AML-193 (cell line): ENCODE measurements around the gene STIM2.
A peak's percentile ranks its signal among the peaks of the same experiment; 100 is the strongest.
"Not testable (repeated sequence)": the region's sequence is repeated elsewhere in the genome, so short reads cannot be mapped to it uniquely, and the experiment has no call there.

Experiments used
- DNase-seq, 2 experiments: peaks; one replicate each; lab custom pipeline; 2025; lab: John Stamatoyannopoulos, UW

STIM2 gene

GRCh38 chr4:27001398-27002164 is 140.9 kb downstream of the STIM2 start:
- no peak for DNase-seq

GRCh38 chr4:27003642-27004113 is 143.0 kb downstream of the STIM2 start:
- DNase-seq: no peak

DNA sequence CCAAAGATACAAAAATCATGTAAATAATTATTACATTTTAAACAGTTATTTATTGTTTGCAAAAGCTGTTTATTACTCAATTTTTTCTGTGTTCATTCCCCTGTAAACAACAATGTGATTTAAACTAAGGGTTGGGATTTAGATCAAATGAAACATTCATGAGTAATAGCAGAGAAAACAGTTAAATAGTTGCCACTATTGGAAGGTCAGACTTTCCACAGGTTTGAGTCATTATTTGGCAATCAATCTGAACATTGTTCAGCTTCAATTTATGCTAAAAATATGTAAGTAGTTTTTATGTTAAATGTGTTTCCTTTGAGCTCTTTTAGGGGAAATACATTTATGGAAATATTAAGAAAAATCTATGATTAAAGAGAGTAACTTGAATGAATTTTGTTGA is 144.9 kb downstream of the STIM2 start:
- no peak for DNase-seq

DNA sequence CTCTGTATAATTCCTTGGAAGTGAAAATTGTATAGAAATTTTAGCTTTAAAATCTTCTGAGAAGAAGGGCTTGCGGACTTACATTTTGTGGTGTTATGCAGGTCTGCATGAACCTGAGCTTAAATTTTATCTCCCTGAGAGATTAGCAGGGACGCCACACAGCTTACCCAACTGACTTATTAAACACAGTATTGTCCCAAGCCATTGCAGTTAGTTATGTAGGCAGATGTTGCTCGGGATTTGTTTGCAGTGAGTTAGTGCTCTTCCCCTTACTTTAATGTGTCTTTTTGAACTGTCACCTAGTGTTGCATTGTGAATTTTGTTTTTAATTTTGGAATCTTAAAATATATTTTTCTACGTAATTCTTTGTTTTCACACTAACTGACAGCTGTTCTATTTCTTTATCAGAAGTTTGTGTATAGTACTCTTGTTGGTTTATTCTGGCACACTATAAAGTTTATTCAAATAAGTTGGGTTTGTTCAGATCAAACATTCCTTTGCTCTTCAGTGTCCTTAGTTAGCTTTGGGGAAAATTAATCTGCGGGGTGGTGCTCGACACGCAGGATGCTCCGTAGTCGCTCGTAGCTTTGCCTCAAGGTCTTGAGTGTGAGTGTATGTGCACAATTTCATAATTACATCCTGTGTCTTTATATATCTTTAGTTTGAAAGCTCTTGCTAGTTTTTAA is 145.4 kb downstream of the STIM2 start:
- no peak for DNase-seq

GRCh38 chr4:27006646-27007045 is 146.0 kb downstream of the STIM2 start:
- DNase-seq: no peak

GRCh38 chr4:27007507-27007906 is 146.9 kb downstream of the STIM2 start:
- DNase-seq: no peak

- no peak for DNase-seq
Observed at GRCh38 chr4:27008679-27009078, 148.0 kb downstream of the STIM2 start.

DNA sequence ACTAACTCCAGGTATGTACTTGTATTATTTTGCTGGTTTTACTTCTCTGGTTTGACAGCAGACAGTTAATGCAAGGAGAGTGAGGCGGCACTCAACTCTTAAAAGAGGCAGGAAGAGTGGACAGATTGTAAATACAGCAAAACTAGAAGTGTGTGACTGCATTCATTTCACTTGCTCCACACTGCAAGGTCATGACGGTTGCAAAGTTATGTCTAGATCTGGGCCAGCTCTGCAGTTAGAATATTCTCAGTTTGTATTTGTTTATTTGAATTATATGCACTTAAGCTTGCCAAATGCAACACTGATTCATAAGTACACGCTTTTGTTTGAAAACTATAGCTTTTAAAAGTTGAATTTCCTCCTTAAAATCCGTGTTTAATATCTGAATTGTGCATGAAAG is 148.9 kb downstream of the STIM2 start:
- DNase-seq: no peak

- peak; percentile 56 to 68 for DNase-seq
Observed at GRCh38 chr4:27010334-27010940, 149.8 kb downstream of the STIM2 start.

- DNase-seq: no peak
Observed at GRCh38 chr4:27011401-27011800, 150.8 kb downstream of the STIM2 start.

DNA sequence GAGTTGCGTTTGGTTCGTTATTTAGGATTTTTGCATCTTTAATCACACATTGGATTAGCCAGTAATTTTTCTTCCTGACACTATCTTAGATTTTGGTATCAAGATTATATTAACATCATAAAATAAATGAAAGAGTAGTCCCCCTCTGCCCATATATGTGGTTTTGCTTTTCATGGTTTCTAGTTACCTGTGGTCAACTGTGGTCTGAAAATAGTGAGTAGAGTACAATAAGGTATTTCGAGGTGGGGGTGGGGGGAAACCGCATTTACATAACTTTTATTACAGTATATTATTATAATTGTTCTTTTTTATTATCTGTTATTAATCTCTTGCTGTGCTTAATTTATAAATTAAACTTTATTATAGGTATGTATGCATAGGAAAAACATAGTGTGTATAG is 152.4 kb downstream of the STIM2 start:
- no peak for DNase-seq

DNA sequence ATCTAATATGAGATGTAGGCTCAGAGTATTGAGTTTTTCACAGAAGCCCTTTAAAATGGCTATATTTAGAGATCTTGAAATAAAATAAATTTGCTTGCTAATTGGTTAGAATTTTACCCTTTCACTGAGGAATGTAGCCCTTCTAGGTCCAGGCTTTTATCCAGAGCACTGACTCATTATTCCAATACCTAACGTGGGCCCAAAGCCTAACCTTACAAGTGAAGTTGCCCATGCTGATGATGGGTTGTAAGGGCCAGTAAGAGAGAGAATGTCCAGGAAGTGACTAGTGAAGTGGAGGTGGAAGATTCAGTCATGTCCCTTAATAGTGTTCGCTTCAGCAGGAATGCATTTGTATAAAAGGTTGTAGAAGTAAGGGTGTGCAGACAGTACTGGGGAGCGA is 155.9 kb downstream of the STIM2 start:
- DNase-seq: no peak

DNA sequence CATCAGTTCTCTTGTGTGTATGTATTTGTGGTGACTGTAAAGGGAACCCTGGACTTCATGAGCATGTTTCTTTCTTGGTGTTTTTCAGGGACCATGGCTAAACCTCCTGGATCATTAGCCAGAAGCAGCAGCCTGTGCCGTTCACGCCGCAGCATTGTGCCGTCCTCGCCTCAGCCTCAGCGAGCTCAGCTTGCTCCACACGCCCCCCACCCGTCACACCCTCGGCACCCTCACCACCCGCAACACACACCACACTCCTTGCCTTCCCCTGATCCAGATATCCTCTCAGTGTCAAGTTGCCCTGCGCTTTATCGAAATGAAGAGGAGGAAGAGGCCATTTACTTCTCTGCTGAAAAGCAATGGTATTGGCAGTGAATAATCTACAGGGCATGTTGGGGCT is 157.0 kb downstream of the STIM2 start:
- no peak for DNase-seq

DNA sequence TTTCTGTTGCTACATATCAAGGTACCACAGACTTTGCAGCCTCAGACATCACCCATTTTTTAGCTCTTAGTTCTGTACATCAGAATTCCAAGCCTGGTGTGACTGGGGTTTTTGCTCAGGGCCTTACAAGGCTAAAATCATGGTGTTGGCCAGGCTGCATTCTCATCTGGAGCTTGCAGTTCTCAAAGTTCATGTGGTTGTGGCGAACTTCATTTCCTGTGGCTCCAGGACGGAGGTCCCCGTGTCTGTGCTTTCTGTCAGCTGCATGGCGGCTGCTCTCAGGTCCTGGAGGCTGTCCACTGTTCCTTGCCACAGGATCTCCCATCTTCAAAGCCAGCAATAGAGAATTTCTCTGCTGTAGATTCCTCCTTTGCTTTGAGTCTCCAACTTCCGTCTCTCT is 157.4 kb downstream of the STIM2 start:
- no peak for DNase-seq

- no peak for DNase-seq
Observed at GRCh38 chr4:27018910-27019309, 158.3 kb downstream of the STIM2 start.

DNA sequence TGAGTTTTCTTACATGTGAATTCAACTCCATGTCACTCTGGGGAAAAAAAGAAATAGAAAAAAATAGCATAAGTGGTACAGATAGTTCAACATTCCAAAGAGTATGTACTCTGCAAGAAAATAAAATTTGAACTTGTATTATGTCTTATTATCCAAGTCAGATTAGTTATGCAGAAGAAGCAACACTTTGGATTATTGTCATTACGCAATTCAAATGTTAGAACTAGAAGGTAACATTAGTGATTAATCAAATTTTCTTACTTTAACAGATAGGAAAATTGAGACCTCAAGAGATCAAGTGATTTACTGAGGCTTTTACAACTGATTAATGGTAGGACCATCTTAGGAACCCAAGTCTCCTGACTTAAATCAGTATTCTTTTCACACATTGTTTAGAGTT is 159.1 kb downstream of the STIM2 start:
- DNase-seq: no peak

GRCh38 chr4:27020203-27020602 is 159.6 kb downstream of the STIM2 start:
- no peak for DNase-seq

- DNase-seq: no peak
Observed at GRCh38 chr4:27020603-27021002, 160.0 kb downstream of the STIM2 start.

GRCh38 chr4:27022963-27023362 is 162.3 kb downstream of the STIM2 start:
- no peak for DNase-seq

DNA sequence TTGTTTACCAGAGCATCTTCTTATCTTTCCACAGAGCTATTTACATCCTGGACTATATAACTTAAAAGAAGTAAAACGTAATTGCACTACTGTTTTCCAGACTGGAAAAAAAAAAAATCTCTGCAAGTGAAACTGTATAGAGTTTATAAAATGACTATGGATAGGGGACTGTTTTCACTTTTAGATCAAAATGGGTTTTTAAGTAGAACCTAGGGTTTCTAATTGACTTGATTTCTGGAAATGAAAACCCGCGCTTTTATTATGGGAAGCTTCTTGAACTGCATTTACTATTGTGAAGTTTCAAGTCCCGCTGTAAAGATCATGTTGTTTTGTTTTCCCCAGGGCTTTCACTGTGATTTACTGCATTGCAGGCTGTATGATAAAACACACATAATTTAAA is 162.7 kb downstream of the STIM2 start:
- no peak for DNase-seq

DNA sequence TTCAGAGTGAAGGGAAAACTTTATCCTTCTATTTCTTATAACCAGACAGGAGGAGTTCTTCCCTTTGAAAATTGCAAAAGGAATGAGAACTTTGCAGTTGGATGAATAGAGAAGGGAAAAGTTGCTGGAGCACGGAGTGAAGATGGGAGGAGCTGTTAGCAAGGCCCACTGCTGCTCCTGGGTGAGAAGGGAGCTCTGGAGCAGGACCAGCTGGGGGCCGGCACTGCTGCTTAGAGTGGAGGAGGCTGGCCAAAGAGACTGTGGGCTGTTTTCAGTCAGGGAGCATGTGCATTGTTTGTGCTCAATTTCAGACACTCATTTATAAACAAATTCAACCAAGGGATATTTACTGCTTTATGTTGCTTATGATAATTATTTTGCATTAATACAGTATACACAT is 164.2 kb downstream of the STIM2 start:
- no peak for DNase-seq

DNA sequence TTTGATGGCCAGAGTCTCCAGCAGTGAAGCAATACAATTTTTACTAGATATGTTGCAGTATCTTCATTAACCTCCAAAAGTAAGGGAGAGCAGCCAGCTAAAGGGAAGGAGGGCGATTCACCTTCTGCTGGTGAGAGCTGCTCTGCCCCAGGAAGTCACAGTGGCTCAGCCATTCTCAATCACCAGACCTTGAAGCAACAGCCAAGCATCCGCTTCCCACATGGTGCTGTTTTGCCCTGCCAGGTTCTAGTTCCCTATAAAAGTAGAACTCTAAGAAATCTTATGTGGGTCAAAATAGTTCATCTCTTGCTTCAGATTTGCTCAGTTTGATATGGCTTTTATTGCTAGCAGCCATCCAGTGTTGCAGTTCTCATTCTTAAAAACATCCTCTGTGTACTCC is 166.8 kb downstream of the STIM2 start:
- no peak for DNase-seq

DNA sequence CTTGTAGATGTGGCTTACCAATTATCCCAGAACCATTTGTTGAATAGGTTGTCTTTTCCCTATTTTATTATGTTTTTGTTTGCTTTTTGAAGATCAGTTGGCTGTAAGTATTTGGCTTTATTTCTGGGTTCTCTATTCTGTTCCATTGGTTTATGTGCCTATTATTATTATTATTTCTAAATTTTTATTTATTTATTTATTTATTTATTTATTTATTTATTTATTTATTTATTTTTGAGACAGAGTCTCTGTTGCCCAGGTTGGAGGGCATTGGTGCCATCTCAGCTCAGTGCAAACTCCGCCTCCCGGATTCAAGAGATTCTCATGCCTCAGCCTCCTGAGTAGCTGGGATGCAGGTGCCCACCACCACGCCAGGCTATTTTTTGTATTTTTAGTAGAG is 174.5 kb downstream of the STIM2 start:
- not testable (repeated sequence) for DNase-seq
